Thoracic aorta (tissue), 2 donors: ENCODE results near the gene CARD19. TPM values are rescaled to one million over a fixed set of nuclear protein-coding genes. Genes with fewer than 3 reads are reported as not detected.

Experiments used
- ATAC-seq: fragments of 150-250 bp; one replicate; pipeline ENCODE4 v1.8.0; 2017; ENCODE audit warnings: low read depth; ENCODE audit not compliant: insufficient number of reproducible peaks, low FRiP score
- DNase-seq: peaks from one replicate; pipeline ENCODE4 v3.0.0-alpha.2; 2020; ENCODE audit warnings: low spot score
- H3K27ac ChIP-seq, 2 donors: fragments of 200-600 bp; sonication (generic); 1 replicate in 1 of 2; 2 replicates in 1 of 2; pipeline ENCODE4 v1.5.1; 2016; ENCODE audit warnings: mild to moderate bottlenecking in 2 of 2, moderate library complexity in 2 of 2
- H3K27me3 ChIP-seq: fragments of 200-600 bp; sonication (generic); replicated peaks from 2 replicates; pipeline ENCODE4 v1.6.0; 2016; ENCODE audit warnings: mild to moderate bottlenecking; ENCODE audit not compliant: insufficient read depth
- H3K36me3 ChIP-seq: fragments of 200-600 bp; sonication (generic); one replicate; pipeline ENCODE4 v1.5.1; 2016
- H3K4me1 ChIP-seq, 2 donors: fragments of 200-600 bp; sonication (generic); 1 replicate in 1 of 2; 2 replicates in 1 of 2; pipeline versions ENCODE4 v1.5.1 to v1.6.0; 2016; ENCODE audit warnings: low read depth in 2 of 2, mild to moderate bottlenecking in 1 of 2; ENCODE audit not compliant: control insufficient read depth in 1 of 2
- H3K4me3 ChIP-seq: fragments of 200-600 bp; sonication (generic); 2 replicates; pipeline ENCODE4 v1.5.1; 2016; ENCODE audit warnings: mild to moderate bottlenecking
- H3K9me3 ChIP-seq: fragments of 200-600 bp; sonication (generic); 2 replicates; pipeline ENCODE4 v1.5.1; 2016
- total RNA-seq, 2 donors: library from RNA; depleted of rRNA; stranded (reverse); fragments of >200 nt; gene quantifications; one replicate each; pipeline versions ENCODE4 v1.1.0 to v1.2.3, GENCODE V29; 2016
- TF ChIP-seq, protein P1 (sequence below): fragments of 200-600 bp; sonication (generic); IDR thresholded peaks from one replicate; pipeline ENCODE4 v1.5.1; 2019; ENCODE audit warnings: antibody characterized with exemption

The CARD19 gene
- total RNA-seq, 2 donors from 2014 or later, result 46.3 to 103 TPM

DNA sequence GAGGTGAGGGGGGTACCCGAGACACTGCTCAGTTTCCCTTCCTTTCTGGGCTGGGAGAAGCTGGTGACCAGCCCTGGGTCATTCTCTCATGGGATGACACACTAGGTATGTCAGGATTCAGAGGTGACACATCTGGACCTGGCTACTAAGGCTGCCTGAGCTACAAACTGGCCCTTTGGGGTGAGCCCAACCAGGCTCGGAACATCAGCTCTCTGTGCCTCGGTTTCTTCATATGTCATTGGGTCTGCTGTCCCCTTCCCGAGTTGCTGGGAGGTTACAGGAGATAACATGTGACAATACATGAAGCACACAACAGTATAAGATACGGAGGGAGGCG, 11.8 kb downstream of the CARD19 start:
- Histone ChIP-seq H3K4me1 (peaks cover 0 to 20% of the 10 kb centered on the region in 2 donors), H3K9me3 (peaks cover 5% of the 10 kb centered on the region), H3K27me3 (no peaks in the 10 kb centered on the region), H3K4me3 (no peak overlapping the region), H3K27ac (no peak overlapping the region), H3K36me3 (peaks cover 37% of the 10 kb centered on the region)
- no peak for DNase-seq
- ATAC-seq, result no peak
- TF ChIP-seq, protein P1, sequence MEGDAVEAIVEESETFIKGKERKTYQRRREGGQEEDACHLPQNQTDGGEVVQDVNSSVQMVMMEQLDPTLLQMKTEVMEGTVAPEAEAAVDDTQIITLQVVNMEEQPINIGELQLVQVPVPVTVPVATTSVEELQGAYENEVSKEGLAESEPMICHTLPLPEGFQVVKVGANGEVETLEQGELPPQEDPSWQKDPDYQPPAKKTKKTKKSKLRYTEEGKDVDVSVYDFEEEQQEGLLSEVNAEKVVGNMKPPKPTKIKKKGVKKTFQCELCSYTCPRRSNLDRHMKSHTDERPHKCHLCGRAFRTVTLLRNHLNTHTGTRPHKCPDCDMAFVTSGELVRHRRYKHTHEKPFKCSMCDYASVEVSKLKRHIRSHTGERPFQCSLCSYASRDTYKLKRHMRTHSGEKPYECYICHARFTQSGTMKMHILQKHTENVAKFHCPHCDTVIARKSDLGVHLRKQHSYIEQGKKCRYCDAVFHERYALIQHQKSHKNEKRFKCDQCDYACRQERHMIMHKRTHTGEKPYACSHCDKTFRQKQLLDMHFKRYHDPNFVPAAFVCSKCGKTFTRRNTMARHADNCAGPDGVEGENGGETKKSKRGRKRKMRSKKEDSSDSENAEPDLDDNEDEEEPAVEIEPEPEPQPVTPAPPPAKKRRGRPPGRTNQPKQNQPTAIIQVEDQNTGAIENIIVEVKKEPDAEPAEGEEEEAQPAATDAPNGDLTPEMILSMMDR, result no peak

DNA sequence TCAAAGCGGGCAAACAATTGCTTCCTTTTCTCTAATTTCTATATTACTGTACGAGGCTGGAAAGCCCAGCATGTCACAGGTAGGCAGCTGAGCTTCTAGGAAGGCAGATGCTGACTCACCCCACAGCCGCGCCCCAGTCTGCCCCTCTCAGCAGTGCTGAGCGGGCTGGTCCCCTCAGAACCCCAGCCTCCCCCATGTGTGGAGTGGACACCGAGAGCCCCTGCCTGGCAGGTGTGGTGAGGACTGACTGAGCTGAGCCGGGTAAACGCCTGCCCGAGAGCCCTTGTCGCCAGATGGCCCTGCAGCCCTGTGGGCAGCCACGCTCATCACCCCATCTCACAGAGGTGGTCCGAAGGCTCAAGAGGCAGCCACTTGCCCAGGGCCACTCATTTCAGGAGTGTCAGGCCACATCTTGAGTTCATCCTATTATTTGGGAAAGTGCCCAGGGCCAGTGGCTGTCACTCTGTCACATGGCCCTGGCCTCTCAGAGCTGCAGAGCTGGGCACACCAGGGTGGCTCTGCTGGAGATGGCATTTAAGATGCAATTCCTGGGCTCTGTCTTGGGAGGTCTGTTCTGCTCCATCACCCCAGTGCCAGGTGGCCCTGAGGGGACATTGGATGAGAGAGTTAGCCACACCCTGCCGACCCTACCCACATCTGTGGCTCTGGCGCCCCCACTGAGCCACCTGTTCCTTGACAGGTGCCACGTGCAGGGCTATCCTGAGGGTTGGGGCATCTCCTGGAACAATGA, 12.4 kb downstream of the CARD19 start:
- TF ChIP-seq, protein P1, result no peak
- Histone ChIP-seq H3K36me3 (peaks cover 43% of the 10 kb centered on the region), H3K9me3 (peaks cover 5% of the 10 kb centered on the region), H3K4me3 (no peak overlapping the region), H3K4me1 (peaks cover 0 to 20% of the 10 kb centered on the region in 2 donors), H3K27me3 (no peaks in the 10 kb centered on the region), H3K27ac (no peak overlapping the region)
- peak; percentile 2 for DNase-seq
- no peak for ATAC-seq

DNA sequence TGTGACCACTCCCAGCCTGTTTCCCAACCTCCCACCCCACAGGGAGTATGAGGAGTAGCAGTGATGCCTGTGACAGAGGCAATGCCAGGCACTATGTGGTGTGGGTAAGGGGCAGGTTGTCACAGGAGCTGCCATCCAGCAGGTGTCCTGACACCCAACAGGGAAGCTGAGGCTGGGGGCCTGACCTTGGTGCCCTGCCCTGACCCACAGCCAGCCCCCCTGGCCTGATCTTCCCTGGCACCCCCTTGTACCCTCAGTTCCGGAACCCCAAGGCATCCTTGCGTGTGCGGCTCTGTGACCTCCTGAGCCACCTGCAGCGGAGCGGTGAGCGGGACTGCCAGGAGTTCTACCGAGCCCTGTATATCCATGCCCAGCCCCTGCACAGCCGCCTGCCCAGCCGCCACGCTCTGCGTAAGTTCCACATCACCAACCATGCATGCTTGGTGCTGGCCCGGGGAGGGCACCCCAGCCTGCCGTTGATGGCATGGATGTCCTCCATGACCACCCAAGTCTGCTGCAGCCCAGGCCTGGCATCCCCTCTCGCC, 14.4 kb downstream of the CARD19 start:
- TF ChIP-seq, protein P1, result no peak
- Histone ChIP-seq H3K9me3 (no peaks in the 10 kb centered on the region), H3K36me3 (peaks cover 49% of the 10 kb centered on the region), H3K4me1 (peaks cover 0 to 20% of the 10 kb centered on the region in 2 donors), H3K4me3 (no peak overlapping the region), H3K27me3 (no peaks in the 10 kb centered on the region), H3K27ac (no peak overlapping the region)
- no peak for ATAC-seq
- DNase-seq, result no peak

DNA sequence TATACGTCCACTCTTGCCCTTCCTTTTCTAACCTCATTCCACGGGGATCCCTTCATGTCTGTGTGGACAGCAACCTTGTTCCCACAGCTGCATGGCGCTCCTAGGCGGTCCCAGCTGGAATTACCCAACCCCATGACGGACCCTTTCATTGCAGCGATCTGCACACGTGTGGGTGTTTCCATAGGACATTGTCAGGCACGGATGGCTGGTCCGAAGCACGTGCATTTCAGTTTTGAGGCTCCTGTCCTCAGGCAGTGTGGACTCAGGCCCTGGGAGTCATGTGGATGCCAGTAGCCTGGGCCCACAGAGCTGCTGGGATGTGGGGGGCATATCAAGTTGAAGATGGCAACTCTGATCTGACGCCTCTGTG, 15.0 kb downstream of the CARD19 start:
- H3K9me3 ChIP-seq, result no peaks in the 10 kb centered on the region
- no peaks in the 10 kb centered on the region for H3K27me3 ChIP-seq
- DNase-seq (no peak), ATAC-seq (no peak)
- TF ChIP-seq, protein P1, result no peak
- H3K36me3 ChIP-seq, result peaks cover 49% of the 10 kb centered on the region
- H3K4me3 ChIP-seq, result no peak overlapping the region
- peaks cover 0 to 21% of the 10 kb centered on the region in 2 donors for H3K4me1 ChIP-seq
- no peak overlapping the region for H3K27ac ChIP-seq

DNA sequence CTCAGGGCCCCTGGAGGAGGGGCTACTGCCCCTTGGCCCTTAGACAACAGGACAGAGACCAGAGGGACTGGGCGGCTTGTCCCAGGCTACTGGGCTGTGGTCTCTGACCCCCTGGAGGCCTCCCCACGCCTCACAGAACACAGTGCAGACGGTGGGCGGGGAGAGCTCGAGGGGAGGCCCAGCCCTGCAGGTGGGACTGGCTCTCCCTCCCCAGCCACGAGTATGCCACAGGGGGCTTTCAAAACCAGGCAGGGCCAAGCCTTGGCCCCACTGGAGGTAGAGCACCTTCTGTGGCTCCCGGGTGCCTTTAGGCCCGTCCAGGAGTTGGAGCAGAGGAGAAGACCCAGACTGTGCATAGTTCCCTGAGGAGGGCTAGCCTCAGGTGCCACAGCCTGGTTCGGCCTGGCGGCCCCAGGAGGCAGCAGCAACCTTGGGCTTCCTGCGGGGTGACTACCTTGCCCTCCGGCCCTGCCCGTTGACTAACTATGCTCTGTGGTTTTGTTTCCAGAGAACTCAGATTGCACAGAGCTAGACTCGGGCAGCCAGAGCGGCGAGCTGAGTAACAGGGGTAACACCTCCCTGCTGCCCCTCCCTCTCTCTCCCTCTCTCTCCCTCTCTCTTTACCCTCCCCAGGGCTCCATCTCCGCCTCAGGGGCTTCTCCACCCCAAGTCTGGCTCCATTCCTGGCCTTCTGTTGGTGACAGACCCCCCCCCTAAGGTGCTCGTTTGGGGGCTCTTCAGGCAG, 15.5 kb downstream of the CARD19 start:
- peaks cover 49% of the 10 kb centered on the region for H3K36me3 ChIP-seq
- ATAC-seq (no peak), DNase-seq (no peak)
- no peaks in the 10 kb centered on the region for H3K9me3 ChIP-seq
- no peak overlapping the region for H3K27ac ChIP-seq
- no peak overlapping the region for H3K4me3 ChIP-seq
- H3K27me3 ChIP-seq, result no peaks in the 10 kb centered on the region
- H3K4me1 ChIP-seq, result peaks cover 4 to 21% of the 10 kb centered on the region in 2 donors
- TF ChIP-seq, protein P1, result no peak
